Ovary (tissue), 3 donors: ENCODE results near the gene LEKR1.

ENCODE experiments used
- CTCF ChIP-seq, 3 donors: fragments of 450-650 bp in 2 of 3; fragments of 200-600 bp in 1 of 3; IDR thresholded peaks; one replicate each; pipeline versions ENCODE4 v1.5.1 to v1.8.0; 2016 to 2022; ENCODE audit warnings: antibody characterized with exemption in 3 of 3, mild to moderate bottlenecking in 1 of 3
- EP300 ChIP-seq: sonication (generic); formaldehyde crosslinking; IDR thresholded peaks from one replicate; pipeline ENCODE4 v1.6.1; 2017; ENCODE audit warnings: antibody characterized with exemption
- POLR2A ChIP-seq: fragments of 450-650 bp; IDR thresholded peaks from one replicate; pipeline ENCODE4 v1.6.1; 2017; ENCODE audit warnings: antibody characterized with exemption, mild to moderate bottlenecking, moderate library complexity
- donor health status: DM: no; HTN: no; CAD: no.

GRCh38 chr3:157042226-157042625, 216.1 kb downstream of the LEKR1 start:
- no peak for TF ChIP-seq POLR2A
- no peak for TF ChIP-seq CTCF (IDR thresholded peaks at IDR 0.05)
- no peak for TF ChIP-seq EP300
